ENCODE data around the gene RNASEH1.
"Not testable (repeated sequence)": the region's sequence is repeated elsewhere in the genome, so short reads cannot be mapped to it uniquely, and the experiment has no call there.

RNASEH1 gene

GRCh38 chr2:3587432-3587831, 29.3 kb upstream of the RNASEH1 start:
- 91 to 100% methylated on average over 4 of the region's 6 CpGs for WGBS, 2 experiments (ENCODE audit: insufficient coverage in 2 of 2)
- Histone ChIP-seq H3K9me3 (ENCODE audit: control insufficient read depth, low read length) (no peaks in the 10 kb centered on the region), H3K4me1 (ENCODE audit: control insufficient read depth, insufficient read depth, low read length, poor library complexity, severe bottlenecking) (no peaks in the 10 kb centered on the region), H3K4me3 (ENCODE audit: extremely low read depth, insufficient read depth, low read length, poor library complexity, severe bottlenecking) (no peak overlapping the region), H3K36me3 (ENCODE audit: control insufficient read depth, insufficient read depth, low read length) (peaks cover 37% of the 10 kb centered on the region), H3K27ac (ENCODE audit: low read depth, low read length, severe bottlenecking) (no peak overlapping the region)

DNA sequence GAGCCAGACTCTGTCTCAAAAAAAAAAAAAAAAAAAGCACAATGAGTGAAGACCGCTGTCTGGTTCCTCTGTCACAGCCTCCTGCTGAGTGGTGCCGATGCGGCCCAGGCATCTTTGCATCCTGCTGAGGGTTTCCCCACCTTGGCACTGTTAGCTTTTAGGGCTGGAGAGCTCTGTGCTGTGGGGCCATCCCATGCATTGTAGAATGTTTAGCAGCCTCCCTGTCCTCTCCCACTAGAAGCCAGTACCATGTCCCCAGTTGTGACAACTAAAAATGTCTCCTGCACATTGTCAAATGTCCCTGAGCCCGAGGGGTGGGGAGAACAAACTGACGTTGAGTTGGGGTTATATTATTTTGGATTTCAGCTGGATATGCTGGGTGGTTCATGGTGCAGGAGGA, 28.9 kb upstream of the RNASEH1 start:
- H3K27ac ChIP-seq (ENCODE audit: low read depth, low read length, severe bottlenecking): no peak overlapping the region
- 82 to 95% methylated on average over 3 to 5 of the region's 5 CpGs for WGBS, 2 experiments (ENCODE audit: insufficient coverage in 2 of 2)
- H3K4me3 ChIP-seq (ENCODE audit: extremely low read depth, insufficient read depth, low read length, poor library complexity, severe bottlenecking): no peak overlapping the region
- peaks cover 41% of the 10 kb centered on the region for H3K36me3 ChIP-seq (ENCODE audit: control insufficient read depth, insufficient read depth, low read length)
- no peaks in the 10 kb centered on the region for H3K9me3 ChIP-seq (ENCODE audit: control insufficient read depth, low read length)
- H3K4me1 ChIP-seq (ENCODE audit: control insufficient read depth, insufficient read depth, low read length, poor library complexity, severe bottlenecking): no peaks in the 10 kb centered on the region

GRCh38 chr2:3586220-3586619, 28.1 kb upstream of the RNASEH1 start:
- H3K36me3 ChIP-seq (ENCODE audit: control insufficient read depth, insufficient read depth, low read length): peaks cover 49% of the 10 kb centered on the region
- no peak overlapping the region for H3K27ac ChIP-seq (ENCODE audit: low read depth, low read length, severe bottlenecking)
- no peak overlapping the region for H3K4me3 ChIP-seq (ENCODE audit: extremely low read depth, insufficient read depth, low read length, poor library complexity, severe bottlenecking)
- H3K9me3 ChIP-seq (ENCODE audit: control insufficient read depth, low read length): no peaks in the 10 kb centered on the region
- no peaks in the 10 kb centered on the region for H3K4me1 ChIP-seq (ENCODE audit: control insufficient read depth, insufficient read depth, low read length, poor library complexity, severe bottlenecking)
- WGBS, 2 experiments (ENCODE audit: insufficient coverage in 2 of 2): 95 to 98% methylated on average over 13 to 15 of the region's 16 CpGs

DNA sequence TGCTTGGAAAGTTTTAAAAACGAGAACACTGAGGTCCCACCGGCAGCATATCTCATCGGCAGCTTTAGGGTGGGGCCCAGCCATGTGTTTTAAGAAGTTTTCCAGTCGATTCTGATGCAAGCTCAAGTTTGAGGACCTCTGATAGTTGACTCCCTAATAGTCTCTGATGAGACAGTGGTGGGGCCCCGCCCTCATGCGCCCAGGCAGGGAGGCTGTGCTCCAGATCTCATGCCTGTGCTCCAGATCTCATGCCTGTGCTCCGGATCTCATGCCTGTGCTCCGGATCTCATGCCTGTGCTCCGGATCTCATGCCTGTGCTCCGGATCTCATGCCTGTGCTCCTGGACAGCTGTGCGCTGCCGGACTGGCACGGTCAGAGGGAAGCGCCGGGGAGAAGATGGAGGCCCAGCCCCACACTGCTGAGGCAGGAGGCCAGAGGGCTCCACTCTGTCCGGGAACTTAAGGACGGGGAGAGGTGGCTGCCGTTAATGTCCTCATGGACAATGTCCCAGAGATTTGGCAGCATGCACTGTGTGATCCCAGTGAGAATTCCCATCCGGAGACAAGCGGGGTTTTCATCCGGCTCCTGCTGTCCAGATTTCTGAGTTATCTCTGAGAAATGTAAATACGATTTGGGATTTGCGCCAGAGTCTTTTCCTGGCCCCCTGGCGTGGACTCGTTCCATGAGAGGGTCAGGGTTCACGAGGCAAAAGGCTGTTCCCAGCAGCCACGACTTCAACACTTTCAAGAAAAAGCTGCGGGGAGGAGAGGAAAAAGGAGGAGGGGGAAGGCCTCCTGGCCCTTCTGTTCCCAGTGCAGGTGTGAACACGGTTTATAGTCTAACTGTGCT, 27.4 kb upstream of the RNASEH1 start:
- no peak overlapping the region for H3K27ac ChIP-seq (ENCODE audit: low read depth, low read length, severe bottlenecking)

DNA sequence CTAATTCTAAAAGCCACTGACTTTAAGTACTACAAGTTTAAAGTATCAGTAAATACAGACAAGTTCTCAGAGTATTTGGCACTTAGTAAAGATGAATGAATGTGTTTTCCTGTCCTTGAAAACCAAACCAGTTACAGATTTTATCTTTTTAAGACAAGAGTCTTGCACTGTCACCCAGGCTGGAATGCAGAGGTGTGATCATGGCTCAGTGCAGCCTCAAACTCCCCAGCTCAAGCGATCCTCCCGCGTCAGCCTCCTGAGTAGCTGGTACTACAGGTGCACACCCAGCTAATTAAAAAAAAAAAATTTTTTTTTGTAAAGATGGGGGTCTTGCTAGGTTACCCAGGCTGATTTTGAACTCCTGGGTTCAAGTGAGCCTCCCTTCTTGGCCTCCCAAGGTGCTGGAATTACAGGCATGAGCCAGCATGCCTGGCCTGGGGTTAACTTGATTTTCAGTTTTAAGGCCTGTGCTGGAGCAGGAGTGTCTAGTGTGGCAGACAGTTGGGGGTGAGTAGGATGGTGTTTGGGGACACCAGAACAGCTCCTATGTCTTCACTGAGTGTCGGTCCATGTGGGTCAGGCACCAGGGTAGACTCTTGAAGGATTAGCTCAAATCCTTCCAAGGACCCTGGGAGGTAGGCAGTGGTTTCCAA, 26.6 kb upstream of the RNASEH1 start:
- Histone ChIP-seq H3K4me3 (ENCODE audit: extremely low read depth, insufficient read depth, low read length, poor library complexity, severe bottlenecking) (no peak overlapping the region), H3K27ac (ENCODE audit: low read depth, low read length, severe bottlenecking) (peak overlapping the region; percentile 29), H3K36me3 (ENCODE audit: control insufficient read depth, insufficient read depth, low read length) (peaks cover 64% of the 10 kb centered on the region), H3K9me3 (ENCODE audit: control insufficient read depth, low read length) (no peaks in the 10 kb centered on the region), H3K4me1 (ENCODE audit: control insufficient read depth, insufficient read depth, low read length, poor library complexity, severe bottlenecking) (no peaks in the 10 kb centered on the region)
- 100% methylated on average over 1 of the region's 4 CpGs for WGBS, 2 experiments (ENCODE audit: insufficient coverage in 2 of 2)

More for the DNA sequence above, 27.4 kb upstream of the RNASEH1 start:
- WGBS, 2 experiments (ENCODE audit: insufficient coverage in 2 of 2): 89 to 92% methylated on average over 25 to 28 of the region's 29 CpGs
- Histone ChIP-seq H3K4me3 (ENCODE audit: extremely low read depth, insufficient read depth, low read length, poor library complexity, severe bottlenecking) (no peak overlapping the region), H3K9me3 (ENCODE audit: control insufficient read depth, low read length) (no peaks in the 10 kb centered on the region), H3K4me1 (ENCODE audit: control insufficient read depth, insufficient read depth, low read length, poor library complexity, severe bottlenecking) (no peaks in the 10 kb centered on the region), H3K36me3 (ENCODE audit: control insufficient read depth, insufficient read depth, low read length) (peaks cover 56% of the 10 kb centered on the region)

DNA sequence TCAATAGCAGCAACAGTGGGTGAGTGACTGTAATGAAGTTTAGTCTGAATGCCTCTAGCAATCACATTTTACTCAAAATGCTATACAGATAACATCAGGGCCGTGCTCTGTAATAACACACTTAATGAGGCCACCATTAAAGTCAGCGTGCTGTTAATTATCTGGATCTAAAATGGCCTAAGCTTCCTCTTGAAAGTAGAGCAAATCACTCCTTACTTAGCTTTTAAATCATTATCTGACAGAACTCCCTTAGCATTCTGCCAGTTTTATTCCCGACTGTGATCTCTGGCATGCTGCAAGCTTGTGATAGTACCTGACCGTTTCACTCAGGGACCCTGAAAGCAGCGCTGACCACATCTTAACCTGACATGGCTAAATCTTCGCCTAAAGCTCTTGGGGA, 25.9 kb upstream of the RNASEH1 start:
- H3K4me1 ChIP-seq (ENCODE audit: control insufficient read depth, insufficient read depth, low read length, poor library complexity, severe bottlenecking): peaks cover 4% of the 10 kb centered on the region
- no peak overlapping the region for H3K4me3 ChIP-seq (ENCODE audit: extremely low read depth, insufficient read depth, low read length, poor library complexity, severe bottlenecking)
- H3K27ac ChIP-seq (ENCODE audit: low read depth, low read length, severe bottlenecking): peak overlapping the region; percentile 29
- H3K9me3 ChIP-seq (ENCODE audit: control insufficient read depth, low read length): no peaks in the 10 kb centered on the region
- WGBS, 2 experiments (ENCODE audit: insufficient coverage in 2 of 2): 99 to 100% methylated on average over 6 of the region's 6 CpGs
- H3K36me3 ChIP-seq (ENCODE audit: control insufficient read depth, insufficient read depth, low read length): peaks cover 71% of the 10 kb centered on the region

DNA sequence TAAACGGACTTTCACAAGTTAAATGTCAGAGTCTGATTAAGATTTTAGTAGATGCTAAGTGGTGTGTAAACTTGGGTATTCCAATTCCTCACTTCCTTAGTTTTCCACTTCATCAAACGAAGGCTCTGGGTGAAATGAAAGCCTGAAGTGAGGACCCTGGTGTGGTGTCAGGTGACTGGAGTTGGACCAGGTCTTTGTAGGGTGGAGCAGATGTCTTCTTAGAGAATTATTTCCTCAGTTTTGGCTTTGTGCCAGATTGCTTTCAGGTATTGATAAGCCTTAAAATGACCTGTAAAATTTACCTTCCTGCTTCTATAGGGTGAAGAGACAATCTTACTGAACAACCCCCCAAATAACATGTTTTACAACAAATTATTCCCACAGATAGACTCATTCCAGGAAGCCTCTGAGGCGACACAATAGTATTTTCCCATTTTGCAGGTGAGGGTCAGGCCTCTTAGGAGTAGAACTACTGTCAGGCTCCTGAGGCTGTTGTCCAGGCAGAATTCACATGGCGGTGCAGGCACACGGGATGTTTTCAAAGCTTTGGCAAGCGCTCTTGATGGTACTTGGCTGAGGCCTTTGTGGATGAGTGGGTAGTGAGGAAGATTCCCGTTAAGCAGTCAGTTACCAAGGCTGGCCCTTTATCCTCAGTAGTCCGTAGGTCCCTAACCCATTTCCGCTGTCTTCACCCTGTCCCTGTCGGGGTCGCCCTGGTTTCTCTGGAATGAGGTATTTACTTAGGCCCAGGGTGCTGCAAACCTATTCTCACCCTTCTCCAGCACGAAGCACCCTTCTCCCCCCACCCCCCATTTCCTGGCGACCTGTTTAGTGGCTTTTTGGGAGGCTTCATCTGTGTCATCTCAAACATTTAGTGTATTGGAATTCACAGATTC, 23.5 kb upstream of the RNASEH1 start:
- Histone ChIP-seq H3K36me3 (ENCODE audit: control insufficient read depth, insufficient read depth, low read length) (peaks cover 91% of the 10 kb centered on the region), H3K9me3 (ENCODE audit: control insufficient read depth, low read length) (no peaks in the 10 kb centered on the region), H3K4me1 (ENCODE audit: control insufficient read depth, insufficient read depth, low read length, poor library complexity, severe bottlenecking) (peaks cover 24% of the 10 kb centered on the region), H3K4me3 (ENCODE audit: extremely low read depth, insufficient read depth, low read length, poor library complexity, severe bottlenecking) (no peak overlapping the region), H3K27ac (ENCODE audit: low read depth, low read length, severe bottlenecking) (no peak overlapping the region)
- WGBS, 2 experiments (ENCODE audit: insufficient coverage in 2 of 2): 88 to 96% methylated on average over 6 to 7 of the region's 13 CpGs

- 92 to 93% methylated on average over 4 of the region's 5 CpGs for WGBS, 2 experiments (ENCODE audit: insufficient coverage in 2 of 2)
- Histone ChIP-seq H3K27ac (ENCODE audit: low read depth, low read length, severe bottlenecking) (no peak overlapping the region), H3K36me3 (ENCODE audit: control insufficient read depth, insufficient read depth, low read length) (peaks cover 96% of the 10 kb centered on the region), H3K9me3 (ENCODE audit: control insufficient read depth, low read length) (no peaks in the 10 kb centered on the region), H3K4me3 (ENCODE audit: extremely low read depth, insufficient read depth, low read length, poor library complexity, severe bottlenecking) (no peak overlapping the region), H3K4me1 (ENCODE audit: control insufficient read depth, insufficient read depth, low read length, poor library complexity, severe bottlenecking) (peaks cover 24% of the 10 kb centered on the region)
Observed at GRCh38 chr2:3580449-3580848, 22.3 kb upstream of the RNASEH1 start.

- H3K36me3 ChIP-seq (ENCODE audit: control insufficient read depth, insufficient read depth, low read length): peaks cover 82% of the 10 kb centered on the region
- H3K4me3 ChIP-seq (ENCODE audit: extremely low read depth, insufficient read depth, low read length, poor library complexity, severe bottlenecking): no peak overlapping the region
- no peaks in the 10 kb centered on the region for H3K9me3 ChIP-seq (ENCODE audit: control insufficient read depth, low read length)
- WGBS, 2 experiments (ENCODE audit: insufficient coverage in 2 of 2): 97 to 100% methylated on average over 4 to 5 of the region's 5 CpGs
- H3K27ac ChIP-seq (ENCODE audit: low read depth, low read length, severe bottlenecking): no peak overlapping the region
- H3K4me1 ChIP-seq (ENCODE audit: control insufficient read depth, insufficient read depth, low read length, poor library complexity, severe bottlenecking): peaks cover 24% of the 10 kb centered on the region
Observed at GRCh38 chr2:3578987-3579386, 20.9 kb upstream of the RNASEH1 start.

- Histone ChIP-seq H3K36me3 (ENCODE audit: control insufficient read depth, insufficient read depth, low read length) (peaks cover 54% of the 10 kb centered on the region), H3K4me1 (ENCODE audit: control insufficient read depth, insufficient read depth, low read length, poor library complexity, severe bottlenecking) (peaks cover 24% of the 10 kb centered on the region), H3K4me3 (ENCODE audit: extremely low read depth, insufficient read depth, low read length, poor library complexity, severe bottlenecking) (peak overlapping the region; percentile 95)
- WGBS, 2 experiments (ENCODE audit: insufficient coverage in 2 of 2): 58 to 75% methylated on average over 2 to 7 of the region's 10 CpGs
- not testable (repeated sequence) for H3K9me3 ChIP-seq (ENCODE audit: control insufficient read depth, low read length); H3K27ac ChIP-seq (ENCODE audit: low read depth, low read length, severe bottlenecking)
Observed at GRCh38 chr2:3576263-3576630, 18.1 kb upstream of the RNASEH1 start.

All from mesodermal cell (in vitro differentiated cells).